H1 (cell line): ENCODE measurements around the gene MAGI2. TPM values are rescaled to one million over a fixed set of nuclear protein-coding genes. Genes with fewer than 3 reads are reported as not detected.

Experiments used
- CTCF ChIA-PET: fragments of 300-600 bp; sonication (Branson Sonifier 250); formaldehyde crosslinking; loops from one replicate; lab custom pipeline; 2021; ENCODE audit not compliant: partially characterized antibody; lab: Charles Lee
- POLR2A ChIA-PET: fragments of 300-600 bp; sonication (Branson Sonifier 250); formaldehyde crosslinking; loops from one replicate; lab custom pipeline; 2021; ENCODE audit warnings: inconsistent platforms; ENCODE audit not compliant: partially characterized antibody; lab: Charles Lee
- DNase-seq, 2 experiments: peaks; one replicate each; pipeline versions ENCODE4 v3.0.0 to v3.0.0-alpha.2; 2010 to 2022; ENCODE audit warnings: low spot score in 2 of 2, low read depth in 1 of 2, mixed read lengths in 1 of 2
- FAIRE-seq: peaks from 2 replicates; lab custom pipeline; 2011; peaks lifted over from hg19 to GRCh38; lab: Jason Lieb, UNC
- H2AFZ ChIP-seq: 2 replicates; pipeline ENCODE4 v1.8.1; 2012; ENCODE audit warnings: low read length, inconsistent platforms
- H2AK5ac ChIP-seq: 2 replicates; pipeline ENCODE4 v1.6.1; 2013; ENCODE audit warnings: low read depth, low read length
- H2BK120ac ChIP-seq: replicated peaks from 2 replicates; pipeline ENCODE3; 2013; ENCODE audit warnings: low read depth, low read length, inconsistent platforms
- H2BK12ac ChIP-seq: 2 replicates; pipeline ENCODE4 v1.6.1; 2013; ENCODE audit warnings: low read depth, low read length
- H2BK15ac ChIP-seq: 2 replicates; pipeline ENCODE4 v1.6.1; 2013; ENCODE audit warnings: low read length
- H2BK20ac ChIP-seq: 2 replicates; pipeline ENCODE4 v1.6.1; 2013; ENCODE audit warnings: low read length
- H2BK5ac ChIP-seq: 2 replicates; pipeline ENCODE4 v1.6.1; 2013; ENCODE audit warnings: low read depth, low read length
- H3K14ac ChIP-seq: 2 replicates; pipeline ENCODE4 v1.6.1; 2013; ENCODE audit warnings: inconsistent platforms; ENCODE audit not compliant: insufficient read length
- H3K18ac ChIP-seq: 2 replicates; pipeline ENCODE4 v1.6.1; 2013; ENCODE audit warnings: low read length; ENCODE audit errors: extremely low read depth
- H3K23ac ChIP-seq: 2 replicates; pipeline ENCODE4 v1.6.1; 2013; ENCODE audit warnings: inconsistent platforms; ENCODE audit not compliant: insufficient read length
- H3K23me2 ChIP-seq: 2 replicates; pipeline ENCODE4 v1.6.1; 2013; ENCODE audit warnings: low read depth, low read length
- H3K27ac ChIP-seq: 2 replicates; pipeline ENCODE4 v1.6.1; 2011; ENCODE audit warnings: low read depth, low read length, inconsistent platforms
- H3K27me3 ChIP-seq, 4 experiments: replicated peaks in 1 of 4; 1 replicate in 1 of 4; 2 replicates in 3 of 4; pipeline versions ENCODE4 v1.6.1 to v1.8.1; 2011 to 2013; ENCODE audit warnings: low read length in 3 of 4, mild to moderate bottlenecking in 3 of 4, inconsistent platforms in 2 of 4, mixed read lengths in 2 of 4, moderate library complexity in 1 of 4; ENCODE audit not compliant: control insufficient read depth in 3 of 4, insufficient read depth in 3 of 4; ENCODE audit errors: extremely low read depth in 1 of 4
- H3K36me3 ChIP-seq, 4 experiments: 2 replicates each; pipeline versions ENCODE4 v1.6.1 to v1.8.1; 2011 to 2013; ENCODE audit warnings: mild to moderate bottlenecking in 4 of 4, low read length in 3 of 4, moderate library complexity in 2 of 4, control low read depth in 1 of 4, inconsistent platforms in 1 of 4; ENCODE audit not compliant: insufficient read depth in 4 of 4, control insufficient read depth in 2 of 4
- H3K4ac ChIP-seq: replicated peaks from 2 replicates; pipeline ENCODE3; 2013; ENCODE audit warnings: low read length, low read depth, mixed read lengths, inconsistent platforms; ENCODE audit not compliant: insufficient read length
- H3K4me1 ChIP-seq, 4 experiments: replicated peaks in 1 of 4; 1 replicate in 1 of 4; 2 replicates in 3 of 4; pipeline versions ENCODE4 v1.6.1 to v1.8.1; 2011 to 2013; ENCODE audit warnings: low read length in 3 of 4, inconsistent platforms in 2 of 4, mixed read lengths in 1 of 4; ENCODE audit not compliant: insufficient read depth in 4 of 4, control insufficient read depth in 3 of 4
- H3K4me2 ChIP-seq, 2 experiments: 2 replicates each; pipeline versions ENCODE4 v1.6.1 to v1.8.1; 2011 to 2013; ENCODE audit warnings: low read depth in 2 of 2, low read length in 2 of 2, control low read depth in 1 of 2, inconsistent platforms in 1 of 2, mild to moderate bottlenecking in 1 of 2; ENCODE audit not compliant: insufficient read depth in 1 of 2
- H3K4me3 ChIP-seq, 4 experiments: fragments of 200-600, 300-600 bp in 1 of 4; sonication (generic), shearing (Covaris generic), sonication (Bioruptor Twin) in 1 of 4; 2 replicates each; pipeline versions ENCODE4 v1.5.1 to v1.8.1; 2011 to 2016; ENCODE audit warnings: low read length in 4 of 4, low read depth in 3 of 4, control low read depth in 2 of 4, inconsistent platforms in 2 of 4, mild to moderate bottlenecking in 2 of 4, mixed read lengths in 1 of 4, moderate library complexity in 1 of 4; ENCODE audit not compliant: insufficient read depth in 2 of 4; ENCODE audit errors: extremely low read depth in 1 of 4
- H3K56ac ChIP-seq: replicated peaks from 2 replicates; pipeline ENCODE3; 2013; ENCODE audit warnings: low read depth, mild to moderate bottlenecking, mixed read lengths, low read length, inconsistent platforms; ENCODE audit not compliant: insufficient read length
- H3K79me1 ChIP-seq: 2 replicates; pipeline ENCODE4 v1.6.1; 2013; ENCODE audit warnings: low read depth, low read length, control low read depth
- H3K79me2 ChIP-seq, 2 experiments: 2 replicates each; pipeline versions ENCODE4 v1.6.1 to v1.8.1; 2012 to 2013; ENCODE audit warnings: low read length in 2 of 2, mild to moderate bottlenecking in 2 of 2, inconsistent platforms in 1 of 2; ENCODE audit not compliant: insufficient read depth in 2 of 2, control insufficient read depth in 1 of 2
- H3K9ac ChIP-seq, 4 experiments: replicated peaks in 1 of 4; 1 replicate in 1 of 4; 2 replicates in 3 of 4; pipeline versions ENCODE4 v1.6.1 to v1.8.1; 2011 to 2013; ENCODE audit warnings: low read depth in 3 of 4, low read length in 3 of 4, control low read depth in 2 of 4, mild to moderate bottlenecking in 2 of 4, moderate library complexity in 2 of 4, inconsistent platforms in 1 of 4; ENCODE audit errors: extremely low read depth in 1 of 4
- H3K9me3 ChIP-seq, 2 experiments: 2 replicates each; pipeline versions ENCODE4 v1.6.1 to v1.8.1; 2012 to 2013; ENCODE audit warnings: mild to moderate bottlenecking in 2 of 2, moderate library complexity in 2 of 2, control low read depth in 1 of 2, inconsistent platforms in 1 of 2, low read depth in 1 of 2, low read length in 1 of 2, mixed read lengths in 1 of 2; ENCODE audit not compliant: insufficient read depth in 2 of 2
- H4K20me1 ChIP-seq, 2 experiments: replicated peaks in 1 of 2; 2 replicates each; pipeline versions ENCODE3 to v1.8.1; 2011 to 2013; ENCODE audit warnings: inconsistent platforms in 2 of 2, low read length in 2 of 2, mild to moderate bottlenecking in 1 of 2; ENCODE audit not compliant: insufficient read depth in 2 of 2, control insufficient read depth in 1 of 2
- H4K5ac ChIP-seq: 2 replicates; pipeline ENCODE4 v1.6.1; 2013; ENCODE audit warnings: low read length, low read depth, mixed read lengths, inconsistent platforms; ENCODE audit not compliant: insufficient read length
- H4K8ac ChIP-seq: 2 replicates; pipeline ENCODE4 v1.8.0; 2013; ENCODE audit warnings: mild to moderate bottlenecking, moderate library complexity, low read length, inconsistent platforms; ENCODE audit not compliant: insufficient read depth; ENCODE audit errors: extremely low read depth
- H4K91ac ChIP-seq: replicated peaks from 2 replicates; pipeline ENCODE3; 2013; ENCODE audit warnings: low read length, mixed read lengths, inconsistent platforms; ENCODE audit not compliant: insufficient read length
- FOSL1 ChIP-seq: IDR thresholded peaks from 2 replicates; pipeline ENCODE4 v1.6.1; 2011; ENCODE audit warnings: mild to moderate bottlenecking, low read depth, low read length, moderate library complexity; ENCODE audit not compliant: insufficient read depth
- GTF2F1 ChIP-seq: IDR thresholded peaks from 2 replicates; pipeline ENCODE4 v1.6.1; 2012; ENCODE audit warnings: low read depth, low read length, improper control_type of control experiment, borderline replicate concordance
- KDM1A ChIP-seq: fragments of 200-600, 300-600 bp; sonication (generic); IDR thresholded peaks from 2 replicates; pipeline ENCODE4 v1.7.1; 2016; ENCODE audit warnings: mild to moderate bottlenecking, low read length, borderline replicate concordance
- MAFK ChIP-seq: IDR thresholded peaks from 2 replicates; pipeline ENCODE4 v1.6.1; 2012; ENCODE audit warnings: low read depth, mild to moderate bottlenecking, improper control_type of control experiment, low read length
- MAX ChIP-seq: IDR thresholded peaks from 2 replicates; pipeline ENCODE4 v1.6.1; 2012; ENCODE audit warnings: inconsistent platforms
- RFX5 ChIP-seq: IDR thresholded peaks from 2 replicates; pipeline ENCODE4 v1.6.1; 2011; ENCODE audit warnings: low read depth, low read length, improper control_type of control experiment, borderline replicate concordance
- WGBS, 2 experiments: shearing (Covaris generic) in 1 of 2; methylation state at CpG; one replicate each; pipeline versions ENCODE4 v1.1.6 to v1.1.7; 2013 to 2015; ENCODE audit warnings: low lambda C conversion rate in 2 of 2, mixed read lengths in 2 of 2, inconsistent platforms in 1 of 2, low coverage in 1 of 2, missing lambda C conversion rate in 1 of 2; ENCODE audit not compliant: insufficient replicate concordance in 2 of 2, insufficient coverage in 1 of 2, insufficient read length in 1 of 2; ENCODE audit errors: extremely low coverage in 1 of 2, missing lambda C conversion rate in 1 of 2; 5-methylcytosine and 5-hydroxymethylcytosine counted together
- polyA plus RNA-seq, 7 experiments: library from polyadenylated mRNA; depleted of rRNA in 3 of 7; stranded (reverse) in 5 of 7; unstranded in 2 of 7; fragments of >200 nt in 5 of 7; fragments of 200-250 nt in 2 of 7; gene quantifications; 1 replicate in 5 of 7; 2 replicates in 1 of 7; 4 replicates in 1 of 7; pipeline versions ENCODE4 v1.2.1 to v1.2.3, GENCODE V29; 2011 to 2013; ENCODE audit warnings: missing spikeins in 2 of 7, mixed read lengths in 2 of 7
- total RNA-seq: library from RNA; stranded (reverse); fragmentation: NEBNext Ultra II Directional; extraction: Animal tissue kit (Norgen Biotek cat#: 25700); gene quantifications from 2 replicates; pipeline ENCODE4 v1.2.1, GENCODE V29; 2021

The MAGI2 gene
- total and polyA plus RNA-seq, 2 of the 8 experiments (the other 6 are each of a cell fraction or from before 2014, with no cell fraction given), result 6.0 to 27.3 TPM

GRCh38 chr7:78363866-78364265 is 1089.6 kb downstream of the MAGI2 start:
- no peaks in the 10 kb centered on the region for H4K20me1 ChIP-seq
- no peak overlapping the region for H3K4ac ChIP-seq
- H3K9me3 ChIP-seq, result no peaks in the 10 kb centered on the region
- no peak overlapping the region for H3K23ac ChIP-seq
- no peak overlapping the region for H3K27ac ChIP-seq
- H2AK5ac ChIP-seq, result no peak overlapping the region
- no peak overlapping the region for H3K9ac ChIP-seq
- POLR2A ChIA-PET, result interaction anchor here (1.2 kb wide), 1 partner anchor 229 kb away, joined by 3 read pairs; no protein-coding TSS in a partner anchor
- H2BK20ac ChIP-seq, result no peak overlapping the region
- no peak overlapping the region for H3K56ac ChIP-seq
- FAIRE-seq, result no peak
- DNase-seq, result no peak
- no peak overlapping the region for H2BK12ac ChIP-seq
- no peak overlapping the region for H3K18ac ChIP-seq
- H3K4me1 ChIP-seq, result no peaks in the 10 kb centered on the region
- H2BK120ac ChIP-seq, result no peak overlapping the region
- no peaks in the 10 kb centered on the region for H3K79me1 ChIP-seq
- no peak overlapping the region for H2BK5ac ChIP-seq
- H3K14ac ChIP-seq, result no peak overlapping the region
- no peak overlapping the region for H4K8ac ChIP-seq
- no peaks in the 10 kb centered on the region for H3K27me3 ChIP-seq
- no peak overlapping the region for H4K91ac ChIP-seq
- TF ChIP-seq MAFK (no peak), KDM1A (no peak), GTF2F1 (no peak), RFX5 (no peak), MAX (no peak), FOSL1 (no peak)
- TF ChIP-seq, all 59 proteins: peak for 0
- Histone ChIP-seq H4K5ac (no peak overlapping the region), H3K79me2 (no peaks in the 10 kb centered on the region), H3K23me2 (no peaks in the 10 kb centered on the region), H3K36me3 (no peaks in the 10 kb centered on the region; a peak in 1 of 8 replicates), H2BK15ac (no peak overlapping the region), H3K4me3 (no peak overlapping the region), H2AFZ (no peak overlapping the region), H3K4me2 (no peak overlapping the region)
- 95% methylated on average over 4 of the region's 4 CpGs; no CpG with 5 or more reads in 1 of the 2 experiments for WGBS, 2 experiments
- CTCF ChIA-PET, result interaction anchor here (0.6 to 1.3 kb wide), 6 partner anchors 9 to 211 kb away, joined by 3 to 4 read pairs (median 4); no protein-coding TSS in a partner anchor
